Brain microvascular endothelial cell (primary cell): ENCODE data around the gene AXIN1.

ENCODE experiments used
- DNase-seq: peaks from one replicate; pipeline ENCODE4 v3.0.0-alpha.2; 2020
- H3K27ac ChIP-seq: fragments of 250-450 bp; sonication (Bioruptor Pico); 2 replicates; pipeline ENCODE4 v1.5.1; 2020; ENCODE audit warnings: mild to moderate bottlenecking, moderate library complexity
- H3K27me3 ChIP-seq: fragments of 250-450 bp; sonication (Bioruptor Pico); replicated peaks from 2 replicates; pipeline ENCODE4 v1.5.1; 2020; ENCODE audit warnings: mild to moderate bottlenecking
- H3K36me3 ChIP-seq: fragments of 250-450 bp; sonication (Bioruptor Pico); replicated peaks from 2 replicates; pipeline ENCODE4 v1.5.1; 2020; ENCODE audit warnings: mild to moderate bottlenecking
- H3K4me3 ChIP-seq: 2 replicates; pipeline ENCODE4 v1.5.1; 2011; ENCODE audit warnings: low read depth, mild to moderate bottlenecking, control low read depth, low read length, moderate library complexity
- CTCF ChIP-seq: IDR thresholded peaks from 2 replicates; pipeline ENCODE4 v1.5.1; 2011; ENCODE audit warnings: low read depth, mild to moderate bottlenecking, moderate library complexity, low read length, control low read depth, inconsistent platforms; ENCODE audit errors: missing control alignments
- in situ Hi-C: cut with HindIII; loops from 2 replicates; pipeline ENCODE4 v1.10.0; 2017; ENCODE audit warnings: low sequenced_read_pairs, low pct_ligation_motif_present

Gene AXIN1

GRCh38 chr16:275041-275641, 77.4 kb downstream of the AXIN1 start:
- TF ChIP-seq CTCF, result no peak
- H3K4me3 ChIP-seq, result peak overlapping the region; percentile 37
- DNase-seq, result no peak
- in situ Hi-C loops, result no loop called here
- H3K36me3 ChIP-seq, result no peaks in the 10 kb centered on the region
- no peak overlapping the region for H3K27ac ChIP-seq
- peaks cover 7% of the 10 kb centered on the region for H3K27me3 ChIP-seq

DNA sequence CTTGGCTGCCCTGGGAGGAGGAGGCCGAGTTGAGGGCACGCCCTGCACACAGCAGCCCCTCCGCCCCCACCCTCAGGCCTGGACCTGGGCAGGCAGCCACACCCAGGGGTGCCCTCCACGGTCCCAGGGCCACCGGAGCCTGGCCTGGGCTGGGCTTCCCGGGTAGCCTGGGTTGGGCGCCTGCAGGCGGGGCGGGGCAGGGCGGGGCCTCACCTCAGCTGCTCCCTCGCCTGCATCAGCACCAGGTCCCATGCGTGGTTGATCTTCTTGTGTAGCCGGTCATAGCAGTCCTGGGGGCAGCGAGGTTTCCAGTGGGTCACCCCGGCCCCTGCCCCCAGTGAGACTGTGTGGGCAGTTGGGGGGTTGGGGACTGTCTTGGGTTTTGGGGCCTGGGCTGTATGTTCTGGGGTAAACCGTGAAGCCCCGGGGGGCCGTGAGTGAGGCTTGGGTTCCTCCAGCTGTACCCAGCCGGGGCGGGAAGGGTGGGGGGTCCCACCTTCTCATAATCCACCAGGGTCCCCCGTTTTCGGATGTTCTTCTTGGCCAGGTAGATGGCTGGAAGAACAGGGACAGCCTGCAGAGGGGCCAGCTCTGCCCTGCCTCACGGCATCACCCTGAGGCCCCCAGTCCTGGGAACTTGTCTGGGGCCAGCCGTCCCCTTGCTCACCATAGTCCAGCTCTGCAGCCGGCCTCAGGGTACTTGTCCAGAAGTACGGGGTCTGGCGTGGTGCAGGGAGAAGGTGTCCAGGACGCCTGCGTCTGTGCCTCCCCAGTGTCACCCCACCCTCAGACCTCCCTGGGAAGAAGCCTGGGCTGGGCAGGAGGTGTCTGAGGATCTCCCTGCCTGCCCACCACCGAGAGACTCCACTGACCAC, 78.7 kb downstream of the AXIN1 start:
- Histone ChIP-seq H3K4me3 (no peak overlapping the region), H3K27me3 (peaks cover 4% of the 10 kb centered on the region), H3K27ac (no peak overlapping the region), H3K36me3 (no peaks in the 10 kb centered on the region)
- no peak for TF ChIP-seq CTCF
- in situ Hi-C loops, result no loop called here
- DNase-seq, result no peak

- DNase-seq, result no peak
- no peaks in the 10 kb centered on the region for H3K36me3 ChIP-seq
- no peak overlapping the region for H3K4me3 ChIP-seq
- H3K27me3 ChIP-seq, result peaks cover 4% of the 10 kb centered on the region
- no peak for TF ChIP-seq CTCF
- in situ Hi-C loops, result no loop called here
- no peak overlapping the region for H3K27ac ChIP-seq
Observed at GRCh38 chr16:272633-273546, 79.6 kb downstream of the AXIN1 start.

DNA sequence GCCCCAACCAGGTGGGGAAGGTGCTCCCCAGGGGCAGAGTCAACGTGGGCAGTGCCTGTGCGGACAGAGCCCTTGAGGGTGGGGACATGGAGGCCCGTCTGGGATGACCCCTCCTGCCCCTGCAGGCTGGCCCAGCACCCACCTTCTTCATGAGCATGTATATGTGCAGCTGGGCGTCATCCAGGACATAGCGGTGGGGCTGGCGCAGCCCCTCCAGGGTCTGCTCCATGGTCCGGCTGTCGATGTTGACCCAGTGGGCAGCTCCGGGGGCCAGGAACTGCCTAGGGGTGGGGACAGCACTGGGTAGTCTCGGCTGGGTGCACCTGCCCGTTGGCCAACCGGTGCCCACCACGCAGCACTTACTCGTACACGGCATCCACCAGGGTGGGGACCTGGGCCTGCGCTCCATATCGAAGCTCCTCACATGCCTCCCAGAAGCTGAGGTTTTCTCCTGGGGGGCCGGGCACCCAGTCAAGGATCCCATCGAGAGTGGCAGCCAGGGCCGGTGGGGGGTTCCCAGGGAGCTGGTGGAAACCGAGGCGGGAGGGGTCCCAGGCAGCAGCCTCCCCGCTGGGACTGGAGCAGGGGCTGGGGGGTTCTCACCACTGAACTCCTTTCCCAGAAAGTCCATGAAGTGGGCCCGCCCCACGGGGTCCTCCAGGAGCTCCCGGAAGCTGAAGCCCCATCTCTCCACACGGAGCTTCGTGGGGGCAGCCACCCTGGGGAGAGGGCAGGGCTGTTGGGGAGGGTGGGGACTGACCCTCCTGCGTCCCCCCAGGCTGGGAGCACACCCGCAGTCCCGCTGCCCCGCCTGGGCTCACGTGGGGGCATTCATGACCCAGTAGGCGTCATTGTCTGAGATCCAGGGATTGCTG, 81.9 kb downstream of the AXIN1 start:
- TF ChIP-seq CTCF, result no peak
- H3K27ac ChIP-seq, result no peak overlapping the region
- peaks cover 4% of the 10 kb centered on the region for H3K27me3 ChIP-seq
- H3K4me3 ChIP-seq, result no peak overlapping the region
- DNase-seq, result no peak
- H3K36me3 ChIP-seq, result no peaks in the 10 kb centered on the region
- in situ Hi-C loops, result no loop called here

DNA sequence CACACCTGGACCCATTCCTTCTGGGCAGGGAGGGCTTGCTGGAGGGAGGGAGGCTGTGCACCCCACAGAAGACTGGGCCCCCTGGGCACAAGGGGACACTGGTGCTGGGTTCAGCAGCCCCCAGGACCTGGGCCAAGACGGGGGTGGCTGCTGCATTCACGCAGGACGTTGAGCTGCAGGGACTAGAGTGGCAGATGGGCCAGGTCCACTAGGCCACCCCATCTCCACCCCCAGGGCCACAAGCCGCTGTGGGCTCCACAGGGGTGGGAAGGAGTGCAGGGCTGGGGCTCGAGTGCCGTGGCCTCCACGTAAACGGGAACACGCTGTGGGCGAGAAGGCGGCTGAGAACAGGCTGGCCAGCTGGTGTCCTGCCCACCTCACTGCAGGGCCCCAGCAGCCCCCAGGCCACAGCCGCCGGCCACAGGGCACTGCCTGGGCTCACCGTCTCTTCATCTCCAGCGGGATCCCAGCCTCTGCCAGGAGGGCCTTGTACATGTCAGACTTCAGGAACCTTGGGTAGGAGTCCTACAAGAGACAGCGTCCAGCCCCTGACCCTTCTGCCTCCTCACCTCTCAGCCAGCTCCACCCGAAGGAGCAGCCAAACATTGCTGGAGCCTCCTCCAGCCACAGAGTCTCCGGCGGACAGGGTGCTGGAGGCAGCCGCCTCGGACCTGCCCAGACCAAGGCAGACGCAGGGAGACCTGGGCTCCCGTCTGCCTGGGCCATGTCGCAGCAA, 83.3 kb downstream of the AXIN1 start:
- Histone ChIP-seq H3K27ac (no peak overlapping the region), H3K36me3 (no peaks in the 10 kb centered on the region), H3K4me3 (no peak overlapping the region), H3K27me3 (no peaks in the 10 kb centered on the region)
- no peak for DNase-seq
- in situ Hi-C loops, result no loop called here
- no peak for TF ChIP-seq CTCF
